ENCODE data around the gene CREBBP. TPM values are rescaled to one million over a fixed set of nuclear protein-coding genes. Genes with fewer than 3 reads are reported as not detected.
A peak's percentile ranks its signal among the peaks of the same experiment; 100 is the strongest.

The CREBBP gene
- total and polyA plus RNA-seq, 9 donors: 35.6 to 94.5 (median 78.3) TPM

DNA sequence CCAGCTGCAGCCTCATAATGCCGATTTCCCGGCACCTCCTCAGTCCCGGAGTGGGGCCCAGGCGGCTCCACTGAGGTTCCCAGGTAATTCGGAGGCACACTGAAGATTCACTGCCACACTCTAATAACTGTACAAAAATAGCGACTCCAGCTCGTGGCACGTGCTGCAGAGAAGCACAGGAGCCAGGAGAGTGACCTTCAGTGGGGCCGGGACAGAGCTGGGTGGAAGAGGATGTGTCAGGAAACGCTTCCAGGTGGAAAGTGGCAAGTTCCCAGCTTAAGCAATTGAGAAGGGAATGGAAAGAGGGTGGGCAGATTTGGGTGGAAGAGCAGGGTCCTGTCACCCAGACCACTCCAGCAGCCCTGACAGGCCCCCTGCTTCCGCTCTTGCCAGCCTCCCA, 160.1 kb downstream of the CREBBP start:
- Histone ChIP-seq H3K4me3 (no peak overlapping the region), H3K27me3 (no peaks in the 10 kb centered on the region), H3K4me1 (ENCODE audit: insufficient read depth) (peaks cover 5% of the 10 kb centered on the region), H3K36me3 (no peaks in the 10 kb centered on the region), H3K9me3 (no peaks in the 10 kb centered on the region), H3K27ac (no peak overlapping the region)
- no peak for DNase-seq
- 44 to 66% (median 45%) methylated on average over 11 of the region's 11 CpGs for WGBS, 3 donors
- intact Hi-C loops (cut with DNase I): no loop called here
- TF ChIP-seq EP300 (IDR thresholded peaks at IDR 0.05) (no peak), CTCF (IDR thresholded peaks at IDR 0.05) (no peak), POLR2A (IDR thresholded peaks at IDR 0.05) (no peak)

GRCh38 chr16:3718628-3719027, 161.9 kb downstream of the CREBBP start:
- no peaks in the 10 kb centered on the region for H3K27me3 ChIP-seq
- DNase-seq: no peak
- H3K9me3 ChIP-seq: no peaks in the 10 kb centered on the region
- 92 to 93% (median 92%) methylated on average over 10 of the region's 10 CpGs for WGBS, 3 donors
- H3K4me1 ChIP-seq (ENCODE audit: insufficient read depth): peaks cover 5% of the 10 kb centered on the region
- intact Hi-C loops (cut with DNase I): no loop called here
- no peak overlapping the region for H3K27ac ChIP-seq
- no peak overlapping the region for H3K4me3 ChIP-seq
- TF ChIP-seq EP300 (IDR thresholded peaks at IDR 0.05) (no peak), POLR2A (IDR thresholded peaks at IDR 0.05) (no peak)
- H3K36me3 ChIP-seq: no peaks in the 10 kb centered on the region

DNA sequence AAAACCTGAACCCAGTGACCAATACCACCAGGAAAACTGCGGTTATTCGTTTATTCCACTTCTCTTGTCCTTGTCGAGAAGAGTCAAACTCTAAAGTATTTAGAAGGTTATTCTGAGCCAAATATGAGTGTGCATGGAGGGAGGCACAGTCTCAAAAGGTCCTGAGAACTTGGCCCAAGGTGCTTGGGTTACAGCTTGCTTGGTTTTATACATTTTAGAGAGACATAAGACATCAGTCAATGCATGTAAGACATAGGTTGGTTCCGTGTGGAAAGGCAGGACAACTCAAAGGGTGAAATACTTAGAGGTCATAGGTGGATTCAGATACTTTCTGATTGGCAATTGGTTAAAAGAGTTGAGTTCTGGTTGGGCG, 162.5 kb downstream of the CREBBP start:
- intact Hi-C loops (cut with DNase I): no loop called here
- H3K4me1 ChIP-seq (ENCODE audit: insufficient read depth): peaks cover 5% of the 10 kb centered on the region
- no peaks in the 10 kb centered on the region for H3K9me3 ChIP-seq
- no peak for DNase-seq
- H3K4me3 ChIP-seq: peak overlapping the region; percentile 58
- WGBS, 3 donors: 21 to 28% (median 23%) methylated on average over 5 of the region's 5 CpGs
- H3K36me3 ChIP-seq: no peaks in the 10 kb centered on the region
- H3K27ac ChIP-seq: peak overlapping the region; percentile 55 to 86
- no peak for TF ChIP-seq CTCF (IDR thresholded peaks at IDR 0.05)
- no peak for TF ChIP-seq POLR2A (IDR thresholded peaks at IDR 0.05)
- TF ChIP-seq EP300 (IDR thresholded peaks at IDR 0.05): no peak
- no peaks in the 10 kb centered on the region for H3K27me3 ChIP-seq

DNA sequence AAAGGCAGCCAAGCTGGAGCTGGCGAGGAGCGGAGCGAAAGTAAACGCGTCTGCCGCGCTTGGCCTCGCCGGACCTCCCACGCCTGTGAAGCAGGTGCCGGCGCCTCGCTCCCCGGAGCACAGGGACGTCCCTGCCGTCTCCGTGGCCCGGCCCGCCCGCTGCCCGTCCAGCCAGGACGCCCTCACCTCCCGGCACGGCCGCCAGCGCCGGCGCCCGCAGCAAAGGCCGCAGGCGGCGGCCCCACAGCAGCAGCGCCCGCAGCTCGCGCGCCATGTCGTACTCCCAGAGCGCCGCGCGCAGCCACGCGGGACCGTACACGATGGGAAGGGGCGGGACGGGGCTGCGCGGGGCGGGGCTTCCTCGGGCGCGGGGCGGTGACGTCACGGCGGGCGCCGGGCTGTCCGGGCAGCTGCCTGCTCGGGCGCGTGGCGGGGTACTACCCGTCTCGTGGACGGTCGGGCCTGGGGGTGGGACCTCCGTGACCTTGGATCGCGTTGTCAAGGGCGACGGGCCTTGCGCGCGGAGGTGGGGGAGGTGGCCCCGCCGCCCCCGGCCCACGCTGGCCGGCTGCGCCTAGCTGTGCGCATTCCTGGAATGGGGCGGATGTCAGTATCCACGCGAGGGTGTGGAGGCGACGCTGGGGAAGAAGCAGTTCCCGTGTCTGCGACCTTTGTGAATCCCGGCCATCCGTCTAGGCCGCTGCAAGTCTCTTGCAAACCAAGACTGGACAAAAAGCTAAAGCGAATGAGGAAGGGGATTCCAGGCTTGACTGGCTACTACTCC, 163.1 kb downstream of the CREBBP start, which contains the start of gene TRAP1:
TRAP1 (minus strand) TSS at position 290 of the 784 bp plus-strand sequence; CDS start at position 274, 16 bp downstream.
- Histone ChIP-seq H3K36me3 (no peaks in the 10 kb centered on the region), H3K4me3 (peak within 1 kb of the TSS; percentile 58), H3K27ac (peak within 1 kb of the TSS; percentile 55 to 86), H3K27me3 (no peaks in the 10 kb centered on the region), H3K9me3 (no peaks in the 10 kb centered on the region), H3K4me1 (ENCODE audit: insufficient read depth) (peaks cover 5% of the 10 kb centered on the region)
- TF ChIP-seq EP300 (IDR thresholded peaks at IDR 0.05): no peak
- TF ChIP-seq POLR2A (IDR thresholded peaks at IDR 0.05): peak; percentile 88
- TF ChIP-seq CTCF (IDR thresholded peaks at IDR 0.05): peak in 1 of 3 donors; percentile 29
- 1% methylated on average over 41 to 95 of the region's 95 CpGs for WGBS, 3 donors
- peak; percentile 87 to 95 (median 93) for DNase-seq
- intact Hi-C loops (cut with DNase I): no loop called here

DNA sequence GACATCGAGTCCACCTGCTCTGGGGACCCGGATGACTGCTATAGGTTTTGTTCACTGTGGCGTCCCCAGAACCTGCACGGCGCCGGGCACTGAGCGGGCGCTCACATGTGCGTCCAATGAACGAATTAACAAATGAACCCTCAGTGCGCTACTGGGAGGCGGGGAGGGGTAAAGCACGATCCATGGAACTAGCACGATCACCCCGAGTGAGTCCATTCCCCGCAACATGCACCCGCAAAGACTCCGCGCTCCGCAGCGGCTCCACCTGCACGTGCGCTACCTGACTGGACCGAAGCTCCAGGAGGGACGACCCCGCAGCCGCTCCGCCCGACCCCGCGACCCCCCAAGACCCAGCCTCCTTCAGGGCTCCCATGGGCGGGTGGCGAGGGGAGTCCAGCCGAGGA, 163.7 kb downstream of the CREBBP start:
- Histone ChIP-seq H3K4me1 (ENCODE audit: insufficient read depth) (peaks cover 5% of the 10 kb centered on the region), H3K9me3 (no peaks in the 10 kb centered on the region), H3K27me3 (no peaks in the 10 kb centered on the region), H3K36me3 (no peaks in the 10 kb centered on the region), H3K27ac (peak overlapping the region; percentile 55 to 86), H3K4me3 (peak overlapping the region; percentile 58)
- no peak for DNase-seq
- intact Hi-C loops (cut with DNase I): no loop called here
- no peak for TF ChIP-seq POLR2A (IDR thresholded peaks at IDR 0.05)
- TF ChIP-seq CTCF (IDR thresholded peaks at IDR 0.05): no peak
- no peak for TF ChIP-seq EP300 (IDR thresholded peaks at IDR 0.05)
- WGBS, 3 donors: 0 to 1% (median 0%) methylated on average over 15 to 34 of the region's 34 CpGs
